CD4-positive, alpha-beta T cell treated with Interferon gamma for 1 hour (primary cell): Measurements from ENCODE around the gene PARP3.
"Not testable (repeated sequence)": the region's sequence is repeated elsewhere in the genome, so short reads cannot be mapped to it uniquely, and the experiment has no call there.

Source experiments
- DNase-seq: peaks from one replicate; pipeline ENCODE4 v3.0.0-alpha.2; 2020

PARP3 gene

GRCh38 chr3:51941798-51942602 lies at the start of gene PARP3, which contains the start of gene RRP9:
Gene PARP3 (plus strand): TSS chr3:51942363. CDS start chr3:51943356, 993 bp downstream.
Gene RRP9 (minus strand): TSS chr3:51941904. CDS start chr3:51941867, 37 bp downstream.
- DNase-seq, result peak; percentile 100

GRCh38 chr3:51894391-51894790 lies 47.8 kb upstream of the PARP3 start:
- DNase-seq, result no peak

GRCh38 chr3:51894939-51895338 lies 47.2 kb upstream of the PARP3 start:
- no peak for DNase-seq

- no peak for DNase-seq
Observed at GRCh38 chr3:51896607-51897305, 45.4 kb upstream of the PARP3 start.

GRCh38 chr3:51897391-51897790 lies 44.8 kb upstream of the PARP3 start:
- no peak for DNase-seq

- DNase-seq, result not testable (repeated sequence)
Observed at GRCh38 chr3:51900043-51900442, 42.1 kb upstream of the PARP3 start.

GRCh38 chr3:51902361-51902760 lies 39.8 kb upstream of the PARP3 start:
- DNase-seq, result not testable (repeated sequence)

GRCh38 chr3:51904034-51904823 lies 37.9 kb upstream of the PARP3 start:
- no peak for DNase-seq

- no peak for DNase-seq
Observed at GRCh38 chr3:51908026-51908425, 34.1 kb upstream of the PARP3 start.

- DNase-seq, result no peak
Observed at GRCh38 chr3:51916418-51916817, 25.7 kb upstream of the PARP3 start.

- DNase-seq, result no peak
Observed at GRCh38 chr3:51921081-51921578, 21.0 kb upstream of the PARP3 start.

- DNase-seq, result no peak
Observed at GRCh38 chr3:51927061-51927977, 14.8 kb upstream of the PARP3 start.

- DNase-seq, result no peak
Observed at GRCh38 chr3:51928438-51928837, 13.7 kb upstream of the PARP3 start.

GRCh38 chr3:51928981-51929380 lies 13.2 kb upstream of the PARP3 start:
- not testable (repeated sequence) for DNase-seq

GRCh38 chr3:51929420-51930003 lies 12.7 kb upstream of the PARP3 start:
- DNase-seq, result no peak

GRCh38 chr3:51930439-51930838 lies 11.7 kb upstream of the PARP3 start:
- no peak for DNase-seq

- no peak for DNase-seq
Observed at GRCh38 chr3:51931756-51932155, 10.4 kb upstream of the PARP3 start.

- DNase-seq, result no peak
Observed at GRCh38 chr3:51932471-51933370, 9.4 kb upstream of the PARP3 start.

GRCh38 chr3:51933471-51934138 lies 8.6 kb upstream of the PARP3 start:
- no peak for DNase-seq
